Activated naive CD4-positive, alpha-beta T cell treated with Interleukin-2 at 50 U/mL for 16 hours (primary cell): ENCODE data around the gene CNBD2.
"Not testable (repeated sequence)": the region's sequence is repeated elsewhere in the genome, so short reads cannot be mapped to it uniquely, and the experiment has no call there.

Experiments used
- DNase-seq: peaks from one replicate; pipeline ENCODE4 v3.0.0-alpha.2; 2020

Gene CNBD2

GRCh38 chr20:36064658-36065426 lies 96.5 kb downstream of the CNBD2 start:
- peak; percentile 96 for DNase-seq

DNA sequence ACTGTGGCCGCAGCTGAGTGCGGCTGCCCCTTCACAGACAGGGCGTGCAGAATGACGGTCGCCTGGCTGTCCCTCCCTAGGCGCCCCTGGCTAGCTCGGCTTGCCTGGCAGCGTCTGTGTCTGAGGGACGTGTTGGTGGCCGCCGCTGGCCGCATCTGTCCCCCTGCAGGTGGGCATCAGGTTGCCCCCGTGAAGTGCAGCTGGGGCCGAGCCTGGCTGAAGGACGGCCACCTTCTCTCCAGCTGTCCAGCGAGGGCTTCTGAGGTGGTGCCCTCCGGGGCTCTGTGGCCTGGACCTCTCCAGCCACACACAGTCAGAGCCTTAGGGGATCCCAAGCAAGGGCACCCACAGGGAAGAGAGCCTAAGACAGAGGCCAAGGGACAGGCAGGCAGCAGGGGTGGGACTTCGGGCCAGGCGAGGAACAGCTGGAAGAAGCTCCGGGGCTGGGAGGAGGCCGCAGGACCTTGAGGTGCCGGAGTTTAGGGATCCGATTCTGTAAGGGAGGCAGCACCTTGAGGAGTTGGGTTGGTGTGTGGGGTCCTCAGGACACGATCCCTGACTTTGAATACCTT lies 97.1 kb downstream of the CNBD2 start:
- no peak for DNase-seq

- no peak for DNase-seq
These were observed 98.4 kb downstream of the CNBD2 start for GRCh38 chr20:36066777-36067176.

GRCh38 chr20:36068526-36068925 lies 100.1 kb downstream of the CNBD2 start:
- not testable (repeated sequence) for DNase-seq

DNA sequence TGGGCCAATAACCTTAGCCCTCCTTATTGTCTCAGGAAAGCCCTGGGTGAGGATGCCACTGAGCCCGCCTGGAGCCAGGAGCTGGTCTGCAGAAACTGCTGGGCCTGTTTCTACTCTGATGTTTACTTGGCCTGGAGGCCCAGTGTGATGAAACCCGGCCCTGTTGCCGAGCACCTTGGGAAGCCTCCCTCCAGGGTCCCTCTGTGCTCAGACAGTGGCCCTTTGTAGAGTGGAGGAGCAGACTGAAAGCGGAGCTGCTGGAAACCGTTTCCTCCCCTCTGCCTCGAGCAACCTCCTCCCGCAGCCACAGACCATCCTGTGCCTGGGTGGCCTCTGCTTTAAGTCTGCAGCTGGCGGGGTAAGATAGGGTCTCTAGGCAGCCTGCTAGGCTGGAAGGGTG lies 102.1 kb downstream of the CNBD2 start:
- no peak for DNase-seq

- DNase-seq: no peak
These were observed 103.5 kb downstream of the CNBD2 start for GRCh38 chr20:36071848-36072247.

DNA sequence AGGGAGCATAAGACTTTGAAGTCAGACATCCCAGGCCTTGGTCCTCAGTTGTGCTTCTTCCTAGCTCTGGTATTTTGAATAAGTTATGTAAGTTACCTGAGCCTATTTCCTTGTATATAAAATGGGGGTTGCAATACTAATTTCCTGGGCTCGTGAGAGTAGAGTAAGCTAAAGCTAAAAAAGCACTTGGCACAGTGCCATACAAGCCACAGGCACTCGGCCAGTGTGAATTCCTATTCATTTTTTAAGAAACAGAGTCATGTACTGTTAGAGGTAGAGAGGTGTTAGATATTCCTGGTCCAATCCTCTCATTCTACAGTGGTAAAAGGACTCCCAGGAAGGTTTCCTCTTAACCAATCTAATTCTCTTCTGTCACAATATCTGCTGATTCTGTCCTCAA lies 106.6 kb downstream of the CNBD2 start:
- no peak for DNase-seq

DNA sequence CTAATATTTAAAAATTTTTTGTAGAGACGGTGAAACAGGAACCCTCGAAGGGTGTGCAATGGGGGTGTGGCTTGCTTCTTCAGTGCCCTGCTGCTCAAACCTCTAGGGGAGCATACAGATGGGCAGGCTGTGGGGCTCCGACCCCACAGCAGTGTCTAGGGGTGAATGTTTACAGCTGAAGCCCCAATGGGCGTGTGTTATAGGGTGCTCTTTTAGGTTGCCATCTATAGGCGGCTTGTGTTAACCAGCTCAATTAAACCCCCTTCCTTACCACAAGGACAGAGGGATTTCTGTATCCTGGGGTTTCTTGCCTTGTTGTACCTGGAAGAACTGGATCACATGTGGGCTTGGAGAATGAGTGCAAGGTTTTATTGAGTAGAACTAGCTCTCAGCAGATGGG lies 109.4 kb downstream of the CNBD2 start:
- DNase-seq: not testable (repeated sequence)

DNA sequence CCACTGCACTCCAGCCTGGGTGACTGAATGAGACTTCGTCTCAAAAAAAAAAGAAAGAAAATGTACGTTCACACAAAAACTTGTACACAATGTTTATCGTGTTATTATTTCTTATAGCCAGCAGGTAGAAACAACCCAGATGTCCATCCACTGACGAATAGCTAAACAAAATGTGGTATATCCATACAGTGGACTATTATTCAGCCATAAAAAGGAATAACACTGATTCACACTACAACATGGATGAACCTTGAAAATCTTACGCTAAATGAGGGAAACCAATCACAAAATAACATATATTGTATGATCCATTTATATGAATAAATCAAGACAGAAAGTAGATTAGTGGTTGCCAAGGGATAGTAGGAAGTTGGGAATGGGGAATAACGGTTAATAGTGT lies 111.1 kb downstream of the CNBD2 start:
- no peak for DNase-seq

DNA sequence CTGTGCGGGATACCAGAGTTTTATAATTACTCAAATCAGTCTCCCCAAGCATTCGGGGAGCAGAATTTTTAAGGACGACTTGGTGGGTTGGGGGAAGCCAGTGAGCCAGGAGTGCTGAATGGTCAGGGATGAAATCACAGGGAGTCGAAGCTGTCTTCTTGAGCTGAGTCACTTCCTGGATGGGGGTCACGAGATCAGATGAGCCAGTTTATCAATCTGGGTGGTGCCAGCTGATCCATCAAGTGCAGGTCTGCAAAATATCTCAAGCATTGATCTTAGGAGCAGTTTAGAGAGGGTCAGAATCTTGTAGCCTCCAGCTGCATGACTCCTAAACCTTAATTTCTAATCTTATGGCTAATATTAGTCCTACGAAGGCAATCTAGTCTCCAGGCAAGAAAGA lies 111.6 kb downstream of the CNBD2 start:
- DNase-seq: not testable (repeated sequence)
